Stimulated activated CD8-positive, alpha-beta memory T cell treated with anti-CD3 and anti-CD28 coated beads, Interleukin-7, amount 100 ng/mL, for 48 hours (primary cell): ENCODE measurements around the gene SCAMP4.
"Not testable (repeated sequence)": the region's sequence is repeated elsewhere in the genome, so short reads cannot be mapped to it uniquely, and the experiment has no call there.

Experiments
- DNase-seq, 2 donors: peaks; one replicate each; pipeline ENCODE4 v3.0.0-alpha.2; 2020; ENCODE audit warnings: low read depth in 1 of 2; ENCODE audit errors: extremely low read depth in 1 of 2

The SCAMP4 gene

GRCh38 chr19:1866693-1867348 is 38.4 kb upstream of the SCAMP4 start:
- DNase-seq, result no peak

DNA sequence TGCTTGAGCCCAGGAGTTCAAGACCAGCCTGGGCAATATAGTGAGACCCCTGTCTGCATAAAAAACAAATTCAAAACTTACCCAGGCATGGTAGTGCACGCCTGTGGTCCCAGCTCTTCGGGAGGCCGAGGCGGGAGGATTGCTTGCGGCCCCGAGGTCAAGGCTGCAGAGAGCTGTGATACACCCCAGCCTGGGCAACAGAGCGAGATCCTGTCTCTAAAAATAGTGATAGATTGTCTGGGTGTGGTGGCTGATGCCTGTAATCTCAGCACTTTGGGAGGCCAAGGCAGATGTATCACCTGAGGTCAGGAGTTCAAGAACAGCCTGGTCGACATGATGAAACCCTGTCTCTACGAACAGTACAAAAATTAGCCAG is 37.9 kb upstream of the SCAMP4 start:
- DNase-seq, result no peak

- no peak for DNase-seq
Measured at GRCh38 chr19:1868971-1869370, 36.2 kb upstream of the SCAMP4 start.

- DNase-seq, result no peak
Measured at GRCh38 chr19:1871140-1871597, 34.0 kb upstream of the SCAMP4 start.

DNA sequence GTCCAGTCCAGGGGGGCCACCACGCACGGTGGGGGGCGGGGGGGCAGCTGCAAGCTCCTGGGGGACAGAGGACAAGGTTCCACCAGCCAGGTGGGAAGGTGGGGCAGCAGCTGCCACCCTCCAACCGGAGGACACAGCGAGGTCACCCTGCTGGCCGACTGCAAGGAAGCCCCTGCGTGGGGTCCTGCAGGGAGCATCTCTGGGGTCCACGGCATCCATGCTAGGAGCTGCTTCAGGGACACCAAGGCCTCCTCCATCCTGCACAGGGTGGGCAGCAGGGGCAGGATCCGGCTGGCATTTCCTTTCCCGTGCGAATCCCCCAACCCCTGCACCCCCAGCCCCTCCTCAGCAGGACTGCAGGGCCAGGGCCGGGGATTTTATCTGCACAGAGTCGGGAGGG is 33.6 kb upstream of the SCAMP4 start:
- DNase-seq, result no peak

GRCh38 chr19:1872807-1873523 is 32.2 kb upstream of the SCAMP4 start:
- DNase-seq, result no peak

GRCh38 chr19:1873524-1874473 is 31.4 kb upstream of the SCAMP4 start:
- no peak for DNase-seq

- DNase-seq, result no peak
Measured at GRCh38 chr19:1874554-1875185, 30.5 kb upstream of the SCAMP4 start.

DNA sequence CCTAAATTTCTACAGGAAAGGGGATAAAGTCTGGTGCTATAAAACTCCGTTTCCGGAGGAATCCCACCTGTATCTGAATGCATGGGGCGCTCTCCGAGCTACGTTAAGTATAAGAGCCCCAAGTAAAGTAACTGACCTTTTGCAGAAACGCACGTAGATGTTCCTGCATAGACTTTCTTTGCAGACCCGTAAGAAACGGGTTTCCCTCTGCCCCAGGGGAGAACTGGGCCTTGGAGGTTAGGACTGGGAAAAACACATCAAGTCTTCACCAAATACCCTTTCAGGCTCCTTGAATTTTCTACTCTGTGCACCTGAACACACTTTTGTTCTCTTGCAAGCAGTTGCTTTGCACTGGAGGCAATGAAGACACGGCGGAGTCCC is 29.9 kb upstream of the SCAMP4 start:
- not testable (repeated sequence) for DNase-seq

- peak; percentile 84 to 86 for DNase-seq
Measured at GRCh38 chr19:1875646-1876495, 29.3 kb upstream of the SCAMP4 start.

- not testable (repeated sequence) for DNase-seq
Measured at GRCh38 chr19:1876496-1877279, 28.5 kb upstream of the SCAMP4 start.

- DNase-seq, result not testable (repeated sequence)
Measured at GRCh38 chr19:1877280-1877660, 27.9 kb upstream of the SCAMP4 start.

- not testable (repeated sequence) for DNase-seq
Measured at GRCh38 chr19:1878583-1878982, 26.6 kb upstream of the SCAMP4 start.

DNA sequence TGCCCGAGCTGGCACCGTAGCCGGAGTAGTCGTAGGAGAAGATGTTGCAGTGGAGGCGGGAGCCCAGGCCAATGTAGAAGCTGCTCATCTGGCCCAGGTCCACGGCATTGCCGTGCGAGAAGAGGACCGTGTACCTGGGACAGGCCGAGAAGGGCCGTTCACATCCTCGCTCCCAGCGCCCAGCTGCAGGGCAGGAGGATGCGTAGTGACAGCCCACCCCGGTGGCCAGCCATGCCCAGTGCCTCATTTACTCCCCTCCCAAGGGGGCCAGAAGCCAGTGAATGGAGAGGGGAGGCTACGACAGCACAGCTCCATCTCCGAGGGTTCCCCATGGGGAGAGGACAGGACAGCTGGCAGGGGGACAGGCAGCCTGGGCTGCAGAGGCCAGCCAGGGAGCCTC is 25.2 kb upstream of the SCAMP4 start:
- DNase-seq, result not testable (repeated sequence)

DNA sequence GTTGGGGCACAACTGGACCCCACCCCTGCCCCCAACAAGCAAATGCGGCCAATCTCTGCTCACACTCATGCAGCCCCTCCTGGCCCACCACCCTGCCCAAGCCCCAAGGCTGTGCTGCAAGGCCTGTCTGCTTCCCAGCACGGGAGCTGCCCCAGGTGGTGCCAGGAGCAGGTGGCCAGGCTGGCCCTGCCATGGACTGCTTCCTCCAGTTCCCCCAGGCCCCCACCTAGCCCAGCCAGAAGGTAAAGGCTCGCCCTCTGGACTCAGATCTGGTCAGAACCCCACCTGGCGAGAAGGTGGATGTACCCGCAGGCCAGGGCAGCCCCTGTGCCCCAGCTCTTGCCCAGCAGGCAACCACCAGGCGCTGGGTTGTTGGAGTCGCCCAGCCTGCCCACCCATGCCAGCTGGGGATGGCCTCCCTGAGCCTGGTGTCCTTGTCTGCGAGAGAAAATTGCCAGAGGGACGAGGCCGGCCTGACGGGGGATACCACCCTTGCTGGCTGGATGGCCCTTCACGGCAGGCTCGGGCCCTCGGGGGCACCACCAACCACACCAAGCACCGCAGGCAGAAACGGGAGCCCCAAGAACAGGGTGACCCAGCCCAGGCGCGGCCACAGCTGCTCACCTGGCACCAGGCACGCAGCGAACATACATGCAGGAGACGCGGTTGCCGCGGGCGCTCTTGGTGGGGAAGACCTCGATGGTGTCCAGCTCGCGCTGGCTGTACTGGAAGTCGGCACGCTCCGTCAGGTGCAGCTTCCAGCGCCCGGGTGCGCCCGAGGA is 24.4 kb upstream of the SCAMP4 start:
- DNase-seq, result no peak

DNA sequence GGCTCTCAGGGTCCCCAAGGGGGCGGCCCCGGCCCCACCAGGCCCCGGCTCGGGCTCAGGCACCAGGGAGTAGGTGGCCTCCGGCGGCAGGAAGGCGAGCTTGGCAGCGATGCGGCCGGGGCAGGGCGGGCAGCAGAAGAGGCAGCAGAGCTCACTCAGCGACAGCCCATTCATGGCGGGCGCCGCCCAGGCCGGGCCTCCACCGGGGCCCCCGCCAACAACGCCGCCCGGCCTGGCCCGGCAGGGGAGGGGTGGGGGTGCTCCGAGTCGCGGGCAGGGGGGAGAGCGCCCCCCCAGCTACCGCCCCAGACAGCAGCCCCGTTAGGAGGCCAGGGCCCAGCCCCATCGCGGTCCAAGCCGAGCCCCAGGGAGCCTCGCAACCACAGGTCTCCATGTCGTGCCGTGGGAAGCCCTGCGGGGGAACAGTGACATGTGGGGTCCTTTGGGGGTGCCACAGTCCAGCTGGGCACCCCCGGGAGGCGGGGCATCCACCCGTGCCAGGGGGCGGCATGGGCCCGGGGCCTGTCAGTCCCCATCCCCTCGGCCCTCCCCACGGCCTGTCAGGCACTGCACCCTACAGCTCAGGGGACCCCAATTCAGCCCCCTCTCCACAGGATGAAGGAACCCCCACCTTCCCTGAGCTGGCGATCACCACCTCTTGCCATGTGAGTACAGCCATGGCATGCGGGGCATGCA is 23.7 kb upstream of the SCAMP4 start:
- not testable (repeated sequence) for DNase-seq

GRCh38 chr19:1882089-1882785 is 23.0 kb upstream of the SCAMP4 start:
- peak in 1 of 2 donors; percentile 68 for DNase-seq
